Fibroblast of pulmonary artery (primary cell): ENCODE measurements around the gene CATSPER3.

ENCODE experiments used
- DNase-seq: peaks from one replicate; pipeline ENCODE4 v3.0.0-alpha.2; 2010; ENCODE audit warnings: low read depth
- H3K4me3 ChIP-seq: replicated peaks from 2 replicates; pipeline ENCODE4 v1.5.1; 2011; ENCODE audit warnings: low read depth, mild to moderate bottlenecking, control low read depth, low read length, moderate library complexity
- CTCF ChIP-seq: IDR thresholded peaks from 2 replicates; pipeline ENCODE4 v1.5.1; 2011; ENCODE audit warnings: mild to moderate bottlenecking, control low read depth, low read length, inconsistent platforms; ENCODE audit errors: missing control alignments

CATSPER3 gene

DNA sequence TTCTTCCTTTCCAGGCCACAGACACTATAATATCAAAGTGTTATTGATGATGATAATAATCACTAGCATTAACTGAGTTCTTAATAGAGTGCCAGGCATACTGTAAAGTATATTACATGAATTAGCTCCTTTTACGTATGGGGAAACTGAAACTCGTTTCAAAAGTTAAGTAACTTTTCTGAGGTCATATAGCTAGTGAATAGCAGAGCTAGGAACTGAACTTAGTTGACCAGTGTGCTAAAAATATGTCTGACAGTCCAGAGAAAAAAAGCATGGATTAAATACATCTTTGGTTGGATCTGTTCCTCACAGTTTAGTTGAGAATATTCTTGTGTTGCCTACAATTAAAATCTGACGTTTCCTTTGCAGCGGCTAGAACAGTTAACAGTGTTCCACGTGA, 18.4 kb upstream of the CATSPER3 start:
- no peak for TF ChIP-seq CTCF
- H3K4me3 ChIP-seq, result no peak overlapping the region
- no peak for DNase-seq

DNA sequence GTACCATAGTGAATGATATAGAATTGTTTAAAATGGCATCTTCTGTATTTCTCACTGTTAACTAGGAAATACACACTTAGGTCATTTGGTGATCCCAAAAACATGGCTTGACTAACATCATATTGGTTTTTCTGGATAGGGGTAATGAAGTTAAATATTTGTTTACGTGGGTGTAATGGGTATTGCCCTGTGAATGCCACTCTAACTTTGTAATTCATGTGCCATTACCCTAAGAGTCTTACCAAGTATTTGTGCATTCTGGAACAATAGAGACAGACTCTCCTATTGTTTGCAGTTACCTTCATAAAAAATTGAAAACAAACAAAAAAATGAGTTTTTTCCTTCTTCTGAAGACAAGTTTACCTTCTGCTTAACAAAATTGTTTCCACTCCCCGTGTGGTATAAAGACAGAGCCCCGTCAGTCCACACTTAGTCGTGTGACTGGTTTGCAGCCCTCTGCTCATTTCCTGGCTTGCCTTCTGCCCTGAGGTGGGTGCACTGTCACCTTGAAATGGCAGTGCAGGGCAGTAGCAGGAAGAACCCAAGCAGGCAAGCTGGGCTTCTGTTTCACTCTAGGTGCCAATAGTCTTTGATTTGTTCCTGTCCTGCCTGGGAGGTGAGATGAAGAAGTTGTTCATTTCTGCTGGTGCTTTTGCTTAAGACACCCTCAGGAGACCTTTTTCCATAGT, 9.6 kb upstream of the CATSPER3 start:
- no peak overlapping the region for H3K4me3 ChIP-seq
- no peak for TF ChIP-seq CTCF
- DNase-seq, result no peak

DNA sequence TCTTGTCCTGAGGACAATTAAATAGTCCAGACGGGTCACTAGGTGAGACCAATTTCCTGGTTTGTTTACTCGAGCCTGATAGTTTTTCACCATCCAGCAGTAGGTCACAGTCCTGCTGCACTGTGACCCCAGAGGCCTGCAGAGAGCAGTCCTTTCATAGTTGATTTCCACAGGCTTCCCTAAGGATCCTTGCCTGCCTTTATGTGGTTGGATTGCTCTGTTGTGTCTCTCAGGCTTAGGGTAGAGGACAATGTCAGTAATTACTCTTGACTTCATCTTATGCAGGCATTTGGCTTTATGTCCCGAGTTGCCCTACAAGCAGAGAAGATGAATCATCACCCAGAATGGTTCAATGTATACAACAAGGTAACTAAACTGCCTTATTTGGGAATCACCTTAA, 9.0 kb upstream of the CATSPER3 start:
- TF ChIP-seq CTCF, result no peak
- no peak for DNase-seq

GRCh38 chr5:134963098-134963497, 4.6 kb upstream of the CATSPER3 start:
- DNase-seq, result no peak
- no peak for TF ChIP-seq CTCF
- no peak overlapping the region for H3K4me3 ChIP-seq

More for the DNA sequence above, 9.0 kb upstream of the CATSPER3 start:
- H3K4me3 ChIP-seq, result no peak overlapping the region

- DNase-seq, result no peak
- H3K4me3 ChIP-seq, result no peak overlapping the region
- TF ChIP-seq CTCF, result no peak
Measured at GRCh38 chr5:134964359-134965270, 3.1 kb upstream of the CATSPER3 start.

DNA sequence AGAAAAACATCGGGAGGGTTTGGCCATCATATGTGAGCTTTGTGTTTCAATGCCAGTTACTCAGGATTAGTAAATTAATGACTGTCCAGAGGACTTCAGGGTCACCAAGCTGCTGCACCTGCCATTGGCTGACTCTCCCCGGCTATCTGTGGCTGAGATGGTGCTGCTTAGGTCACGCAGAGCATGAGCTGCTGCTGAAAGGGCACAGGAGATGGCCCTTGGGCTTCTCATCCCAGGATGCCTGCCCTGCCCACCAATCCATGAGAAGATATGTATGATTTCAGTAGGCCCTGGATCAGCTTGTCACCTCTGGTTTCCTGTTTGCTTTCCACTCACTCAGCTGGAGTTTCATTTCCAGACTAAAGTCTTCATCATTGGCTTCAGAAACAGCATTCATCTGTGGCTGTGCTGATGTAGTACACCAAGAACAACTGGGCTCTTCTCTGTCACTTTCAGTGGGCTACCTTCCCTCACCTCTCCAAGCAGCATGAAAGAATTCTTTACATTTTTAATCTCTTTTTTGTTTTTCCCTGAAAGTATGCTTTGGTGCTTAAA, 2.4 kb upstream of the CATSPER3 start:
- no peak overlapping the region for H3K4me3 ChIP-seq
- DNase-seq, result no peak
- TF ChIP-seq CTCF, result no peak
